Gastroesophageal sphincter (tissue), 3 donors: ENCODE data around the gene ATP5MC2.

Experiments
- POLR2A ChIP-seq, 2 donors: fragments of 450-650 bp; IDR thresholded peaks; one replicate each; pipeline ENCODE4 v1.6.1; 2017; ENCODE audit warnings: antibody characterized with exemption in 2 of 2, mild to moderate bottlenecking in 2 of 2, moderate library complexity in 1 of 2
- TF ChIP-seq, protein P1 (sequence below), 4 experiments: fragments of 200-600 bp in 2 of 4; fragments of 450-650 bp in 2 of 4; sonication (generic) in 1 of 4; IDR thresholded peaks; one replicate each; pipeline ENCODE4 v1.5.1; 2017 to 2019; ENCODE audit warnings: antibody characterized with exemption in 4 of 4, mild to moderate bottlenecking in 2 of 4, moderate library complexity in 2 of 4

DNA sequence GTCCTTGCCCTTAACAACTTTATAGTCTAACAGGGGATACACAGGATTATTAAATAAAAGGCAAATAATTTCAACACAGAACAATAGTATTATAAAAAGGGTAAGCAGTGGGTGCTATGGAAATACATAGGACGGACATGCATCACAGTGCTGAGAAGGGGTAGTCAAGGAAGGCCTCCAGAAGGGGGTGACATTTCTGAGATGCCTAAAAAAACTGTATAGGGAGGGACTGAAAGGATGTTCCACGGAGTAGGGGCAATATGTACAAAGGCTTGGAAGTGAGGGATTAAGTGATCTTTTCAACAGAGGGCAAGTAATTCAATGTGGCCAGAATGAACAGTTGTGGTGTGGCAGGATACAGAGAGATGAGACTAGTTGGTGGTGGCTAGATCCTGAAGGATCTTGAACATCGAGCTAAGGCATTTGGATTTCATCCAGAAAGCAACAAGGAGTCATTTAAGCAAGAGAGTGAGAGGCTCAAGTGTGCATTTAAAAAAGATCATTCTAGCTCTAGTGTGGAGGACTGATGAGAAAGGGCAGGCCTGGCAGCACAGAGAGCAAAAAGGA is 8.9 kb upstream of the ATP5MC2 start:
- TF ChIP-seq POLR2A (IDR thresholded peaks at IDR 0.05) = no peak
- TF ChIP-seq, protein P1, sequence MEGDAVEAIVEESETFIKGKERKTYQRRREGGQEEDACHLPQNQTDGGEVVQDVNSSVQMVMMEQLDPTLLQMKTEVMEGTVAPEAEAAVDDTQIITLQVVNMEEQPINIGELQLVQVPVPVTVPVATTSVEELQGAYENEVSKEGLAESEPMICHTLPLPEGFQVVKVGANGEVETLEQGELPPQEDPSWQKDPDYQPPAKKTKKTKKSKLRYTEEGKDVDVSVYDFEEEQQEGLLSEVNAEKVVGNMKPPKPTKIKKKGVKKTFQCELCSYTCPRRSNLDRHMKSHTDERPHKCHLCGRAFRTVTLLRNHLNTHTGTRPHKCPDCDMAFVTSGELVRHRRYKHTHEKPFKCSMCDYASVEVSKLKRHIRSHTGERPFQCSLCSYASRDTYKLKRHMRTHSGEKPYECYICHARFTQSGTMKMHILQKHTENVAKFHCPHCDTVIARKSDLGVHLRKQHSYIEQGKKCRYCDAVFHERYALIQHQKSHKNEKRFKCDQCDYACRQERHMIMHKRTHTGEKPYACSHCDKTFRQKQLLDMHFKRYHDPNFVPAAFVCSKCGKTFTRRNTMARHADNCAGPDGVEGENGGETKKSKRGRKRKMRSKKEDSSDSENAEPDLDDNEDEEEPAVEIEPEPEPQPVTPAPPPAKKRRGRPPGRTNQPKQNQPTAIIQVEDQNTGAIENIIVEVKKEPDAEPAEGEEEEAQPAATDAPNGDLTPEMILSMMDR (IDR thresholded peaks at IDR 0.05) = no peak
